Measurements from ENCODE around the gene EPB41L2. TPM values are rescaled to one million over a fixed set of nuclear protein-coding genes. Genes with fewer than 3 reads are reported as not detected.

Gene EPB41L2
- total RNA-seq, 1 donor from 2014 or later = 61.8 TPM

GRCh38 chr6:130858498-130859160 lies 204.4 kb downstream of the EPB41L2 start:
- Histone ChIP-seq H3K36me3 (no peaks in the 10 kb centered on the region), H3K4me1 (peaks cover 7% of the 10 kb centered on the region), H3K4me3 (no peak overlapping the region), H3K27ac (no peak overlapping the region), H3F3A (ENCODE audit: low read depth) (no peaks in the 10 kb centered on the region), H3K27me3 (no peaks in the 10 kb centered on the region), H3K79me2 (ENCODE audit: low read depth) (no peaks in the 10 kb centered on the region), H3K9ac (no peak overlapping the region), H4K20me1 (ENCODE audit: low read depth) (no peaks in the 10 kb centered on the region), H2AFZ (replicated peaks) (no peak overlapping the region), H3K4me2 (no peak overlapping the region), H3K9me3 (ENCODE audit: low read depth) (no peaks in the 10 kb centered on the region)
- DNase-seq (ENCODE audit: low spot score) = no peak
- Mint-ChIP-seq H3K27me3 (ENCODE audit: insufficient read depth, low read depth) (peaks cover 4% of the 10 kb centered on the region), H3K27ac (no peak overlapping the region), H3K4me3 (no peak overlapping the region), H3K36me3 (peaks cover 26% of the 10 kb centered on the region), H3K9me3 (no peaks in the 10 kb centered on the region), H3K4me1 (peaks cover 8% of the 10 kb centered on the region)
- TF ChIP-seq, protein P1, sequence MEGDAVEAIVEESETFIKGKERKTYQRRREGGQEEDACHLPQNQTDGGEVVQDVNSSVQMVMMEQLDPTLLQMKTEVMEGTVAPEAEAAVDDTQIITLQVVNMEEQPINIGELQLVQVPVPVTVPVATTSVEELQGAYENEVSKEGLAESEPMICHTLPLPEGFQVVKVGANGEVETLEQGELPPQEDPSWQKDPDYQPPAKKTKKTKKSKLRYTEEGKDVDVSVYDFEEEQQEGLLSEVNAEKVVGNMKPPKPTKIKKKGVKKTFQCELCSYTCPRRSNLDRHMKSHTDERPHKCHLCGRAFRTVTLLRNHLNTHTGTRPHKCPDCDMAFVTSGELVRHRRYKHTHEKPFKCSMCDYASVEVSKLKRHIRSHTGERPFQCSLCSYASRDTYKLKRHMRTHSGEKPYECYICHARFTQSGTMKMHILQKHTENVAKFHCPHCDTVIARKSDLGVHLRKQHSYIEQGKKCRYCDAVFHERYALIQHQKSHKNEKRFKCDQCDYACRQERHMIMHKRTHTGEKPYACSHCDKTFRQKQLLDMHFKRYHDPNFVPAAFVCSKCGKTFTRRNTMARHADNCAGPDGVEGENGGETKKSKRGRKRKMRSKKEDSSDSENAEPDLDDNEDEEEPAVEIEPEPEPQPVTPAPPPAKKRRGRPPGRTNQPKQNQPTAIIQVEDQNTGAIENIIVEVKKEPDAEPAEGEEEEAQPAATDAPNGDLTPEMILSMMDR (IDR thresholded peaks at IDR 0.05) = no peak
- TF ChIP-seq EZH2phosphoT487 (IDR thresholded peaks at IDR 0.05) (no peak), EZH2 (IDR thresholded peaks at IDR 0.05) (no peak)

DNA sequence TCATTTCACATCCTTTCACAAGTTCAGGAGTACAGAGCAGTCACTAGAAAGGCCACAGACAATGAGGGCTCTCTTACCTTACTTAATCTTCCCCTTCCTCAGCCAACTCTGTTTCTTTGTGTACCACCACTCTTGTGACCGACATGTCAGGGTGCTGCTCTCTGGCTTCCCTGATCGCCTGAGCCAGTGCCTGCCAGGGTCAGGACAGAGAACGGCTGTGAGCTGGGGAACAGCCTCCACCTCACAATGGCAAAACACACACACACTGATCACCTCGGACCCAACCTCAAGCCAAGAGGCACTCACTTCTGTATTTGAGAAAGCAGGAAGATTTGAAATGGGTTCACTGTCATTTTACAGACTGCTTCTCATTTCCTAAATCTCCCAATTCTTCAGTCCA lies 205.0 kb downstream of the EPB41L2 start:
- Histone ChIP-seq H3K27ac (no peak overlapping the region), H4K20me1 (ENCODE audit: low read depth) (no peaks in the 10 kb centered on the region), H3K4me3 (no peak overlapping the region), H3K9me3 (ENCODE audit: low read depth) (no peaks in the 10 kb centered on the region), H3F3A (ENCODE audit: low read depth) (no peaks in the 10 kb centered on the region), H3K4me2 (no peak overlapping the region), H3K27me3 (no peaks in the 10 kb centered on the region), H3K36me3 (no peaks in the 10 kb centered on the region), H3K4me1 (peaks cover 11% of the 10 kb centered on the region), H2AFZ (replicated peaks) (no peak overlapping the region), H3K9ac (no peak overlapping the region), H3K79me2 (ENCODE audit: low read depth) (no peaks in the 10 kb centered on the region)
- Mint-ChIP-seq H3K27me3 (ENCODE audit: insufficient read depth, low read depth) (peaks cover 4% of the 10 kb centered on the region), H3K27ac (no peak overlapping the region), H3K4me3 (no peak overlapping the region), H3K4me1 (peaks cover 13% of the 10 kb centered on the region), H3K36me3 (peaks cover 21% of the 10 kb centered on the region), H3K9me3 (no peaks in the 10 kb centered on the region)
- no peak for TF ChIP-seq EZH2phosphoT487 (IDR thresholded peaks at IDR 0.05)
- no peak for TF ChIP-seq EZH2 (IDR thresholded peaks at IDR 0.05)
- TF ChIP-seq, protein P1 (IDR thresholded peaks at IDR 0.05) = no peak
- DNase-seq (ENCODE audit: low spot score) = no peak

DNA sequence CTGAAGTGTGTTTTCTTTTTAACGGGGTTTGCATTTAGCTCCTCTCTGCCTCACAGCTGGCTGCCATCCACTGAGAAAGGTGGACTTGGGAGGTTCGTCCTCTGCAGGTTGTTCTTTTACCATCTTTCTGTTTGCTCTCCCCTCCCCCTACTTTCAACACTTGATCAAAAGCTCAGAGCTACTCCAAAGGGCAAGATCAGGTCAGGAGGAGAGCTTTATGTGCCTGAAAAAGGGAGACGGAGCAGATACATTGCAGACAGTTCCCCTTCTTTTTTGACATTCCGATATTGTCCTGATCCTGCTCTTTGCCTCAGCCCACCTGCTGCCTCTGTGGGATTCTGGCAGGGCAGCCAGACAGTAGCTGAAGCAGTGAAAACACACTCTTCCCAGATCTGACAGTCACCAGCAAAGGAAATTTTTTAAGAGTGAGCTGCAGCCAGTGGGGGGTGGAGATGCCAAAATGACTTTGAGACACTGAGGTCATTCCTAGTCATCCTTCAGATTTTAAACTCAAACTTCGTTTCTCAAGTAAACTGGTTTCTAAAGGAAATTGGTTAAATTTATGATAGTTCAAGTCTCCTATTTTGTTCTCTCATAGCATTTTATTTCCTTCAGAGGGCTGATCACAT lies 209.4 kb downstream of the EPB41L2 start:
- peaks cover 11% of the 10 kb centered on the region for H3K4me1 ChIP-seq
- H3F3A ChIP-seq (ENCODE audit: low read depth) = no peaks in the 10 kb centered on the region
- no peaks in the 10 kb centered on the region for H3K27me3 ChIP-seq
- no peaks in the 10 kb centered on the region for H3K79me2 ChIP-seq (ENCODE audit: low read depth)
- no peaks in the 10 kb centered on the region for H4K20me1 ChIP-seq (ENCODE audit: low read depth)
- H3K4me3 Mint-ChIP-seq = peak overlapping the region; percentile 63
- TF ChIP-seq EZH2phosphoT487 (IDR thresholded peaks at IDR 0.05) = no peak
- TF ChIP-seq, protein P1 (IDR thresholded peaks at IDR 0.05) = no peak
- no peaks in the 10 kb centered on the region for H3K9me3 ChIP-seq (ENCODE audit: low read depth)
- H3K36me3 ChIP-seq = no peaks in the 10 kb centered on the region
- peaks cover 31% of the 10 kb centered on the region for H3K4me1 Mint-ChIP-seq
- peak overlapping the region; percentile 44 for H3K27ac Mint-ChIP-seq
- no peak overlapping the region for H3K4me2 ChIP-seq
- no peaks in the 10 kb centered on the region for H3K9me3 Mint-ChIP-seq
- peaks cover 17% of the 10 kb centered on the region for H3K36me3 Mint-ChIP-seq
- no peak overlapping the region for H2AFZ ChIP-seq (replicated peaks)
- H3K9ac ChIP-seq = no peak overlapping the region
- H3K4me3 ChIP-seq = no peak overlapping the region
- no peak overlapping the region for H3K27ac ChIP-seq
- DNase-seq (ENCODE audit: low spot score) = no peak
- H3K27me3 Mint-ChIP-seq (ENCODE audit: insufficient read depth, low read depth) = peaks cover 5% of the 10 kb centered on the region
